Rectal smooth muscle tissue (tissue), 1 donor: ENCODE data around the gene CDK5RAP2.

Experiments used
- H3K27ac ChIP-seq: one replicate; pipeline ENCODE4 v1.7.0; 2013; ENCODE audit warnings: low read depth, low read length, inconsistent platforms
- H3K27me3 ChIP-seq: one replicate; pipeline ENCODE4 v1.7.0; 2013; ENCODE audit warnings: low read length; ENCODE audit not compliant: control insufficient read depth, insufficient read depth
- H3K36me3 ChIP-seq: one replicate; pipeline ENCODE4 v1.7.0; 2013; ENCODE audit warnings: low read length; ENCODE audit not compliant: control insufficient read depth, insufficient read depth
- H3K4me1 ChIP-seq: one replicate; pipeline ENCODE4 v1.7.0; 2013; ENCODE audit warnings: low read length; ENCODE audit not compliant: control insufficient read depth, insufficient read depth
- H3K4me3 ChIP-seq: one replicate; pipeline ENCODE4 v1.7.0; 2013; ENCODE audit warnings: low read length
- H3K9ac ChIP-seq: one replicate; pipeline ENCODE4 v1.7.0; 2013; ENCODE audit warnings: low read length

The CDK5RAP2 gene

DNA sequence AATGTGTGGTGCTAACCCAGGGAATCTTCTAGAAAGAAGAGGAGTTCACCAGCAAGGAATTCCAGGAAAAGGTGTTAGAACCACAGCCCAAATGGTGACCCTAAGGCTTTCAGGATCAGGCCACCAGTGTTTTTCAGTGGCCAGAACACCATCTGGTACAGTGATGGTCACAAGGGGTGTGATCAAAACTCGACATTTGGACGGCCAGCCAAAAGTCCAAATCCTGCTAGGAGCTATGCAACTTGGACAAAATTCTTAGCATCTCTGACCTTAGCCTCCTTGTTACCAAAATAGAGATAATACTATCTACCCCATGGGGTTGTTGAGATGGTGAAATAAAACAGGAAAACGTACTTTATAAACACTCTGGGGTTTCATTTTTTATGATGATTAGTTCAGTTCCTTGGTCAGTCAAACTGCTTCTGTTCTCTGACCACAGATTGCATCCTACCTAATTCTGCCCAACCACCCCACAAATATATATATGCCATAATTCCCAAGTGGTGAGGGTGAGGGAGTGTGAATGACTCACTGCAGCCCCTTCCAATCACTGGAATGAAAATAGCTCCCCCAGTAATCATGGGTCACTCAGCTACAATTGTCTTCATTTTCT is 210.3 kb downstream of the CDK5RAP2 start:
- no peaks in the 10 kb centered on the region for H3K27me3 ChIP-seq
- H3K27ac ChIP-seq, result no peak overlapping the region
- H3K4me1 ChIP-seq, result no peaks in the 10 kb centered on the region
- no peaks in the 10 kb centered on the region for H3K36me3 ChIP-seq
- no peak overlapping the region for H3K4me3 ChIP-seq
- no peak overlapping the region for H3K9ac ChIP-seq

DNA sequence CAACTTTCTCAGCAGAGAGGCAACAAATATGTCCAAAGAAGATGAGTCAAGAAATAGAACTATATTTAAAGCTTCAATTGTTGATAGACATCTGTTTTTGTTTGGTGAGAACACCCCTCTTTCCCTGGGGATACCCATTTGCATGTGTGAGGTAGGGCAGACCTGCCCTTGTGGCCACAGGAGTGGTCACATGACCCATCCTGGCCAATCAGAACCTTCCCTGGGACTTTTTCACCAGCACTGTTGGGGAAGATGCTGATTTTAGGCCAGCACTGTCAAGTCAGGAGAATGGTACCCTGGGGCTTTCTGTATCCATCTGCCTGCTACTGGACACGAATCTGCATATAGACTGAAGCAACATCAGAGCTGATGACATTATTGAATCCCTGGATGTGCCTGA is 211.2 kb downstream of the CDK5RAP2 start:
- Histone ChIP-seq H3K36me3 (no peaks in the 10 kb centered on the region), H3K4me3 (no peak overlapping the region), H3K27ac (no peak overlapping the region), H3K9ac (no peak overlapping the region), H3K4me1 (no peaks in the 10 kb centered on the region), H3K27me3 (no peaks in the 10 kb centered on the region)

DNA sequence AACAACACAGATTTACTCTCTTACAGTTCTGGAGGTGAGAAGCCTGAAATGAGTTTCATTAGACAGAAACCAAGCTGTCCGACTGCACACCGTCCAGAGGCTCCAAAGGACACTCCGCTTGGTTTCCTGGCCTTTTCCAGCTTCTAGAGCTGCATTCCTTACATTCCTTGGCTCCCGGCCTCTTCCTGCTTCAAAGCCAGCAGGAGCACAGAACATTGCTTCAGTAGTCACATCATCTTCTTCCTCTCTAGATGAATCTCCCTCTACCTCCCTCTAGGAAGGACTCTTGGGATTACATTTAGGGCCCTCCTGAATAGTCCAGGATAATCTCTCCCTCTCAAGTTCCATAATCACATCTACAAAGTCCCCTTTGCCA is 213.3 kb downstream of the CDK5RAP2 start:
- no peaks in the 10 kb centered on the region for H3K27me3 ChIP-seq
- no peaks in the 10 kb centered on the region for H3K36me3 ChIP-seq
- H3K4me3 ChIP-seq, result no peak overlapping the region
- no peaks in the 10 kb centered on the region for H3K4me1 ChIP-seq
- H3K9ac ChIP-seq, result no peak overlapping the region
- H3K27ac ChIP-seq, result no peak overlapping the region

DNA sequence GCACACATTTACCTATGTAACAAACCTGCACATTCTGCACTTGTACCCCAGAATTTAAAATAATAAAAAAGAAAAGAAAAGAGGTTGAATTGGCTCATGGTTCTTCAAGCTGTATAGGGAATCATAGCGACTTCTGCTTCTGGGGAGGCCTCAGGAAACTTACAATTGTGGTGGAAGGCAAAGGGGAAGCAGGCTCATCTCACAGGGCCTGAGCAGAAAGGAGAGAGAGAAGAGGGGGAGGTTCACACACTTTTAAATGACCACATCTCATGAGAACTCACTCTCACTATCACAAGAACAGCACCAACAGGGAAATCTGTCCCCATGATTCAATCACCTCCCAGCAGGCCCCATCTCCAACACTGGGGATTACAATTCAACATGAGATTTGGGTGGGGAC is 214.6 kb downstream of the CDK5RAP2 start:
- H3K4me3 ChIP-seq, result no peak overlapping the region
- no peak overlapping the region for H3K9ac ChIP-seq
- H3K27me3 ChIP-seq, result no peaks in the 10 kb centered on the region
- H3K36me3 ChIP-seq, result no peaks in the 10 kb centered on the region
- H3K27ac ChIP-seq, result no peak overlapping the region
- no peaks in the 10 kb centered on the region for H3K4me1 ChIP-seq

DNA sequence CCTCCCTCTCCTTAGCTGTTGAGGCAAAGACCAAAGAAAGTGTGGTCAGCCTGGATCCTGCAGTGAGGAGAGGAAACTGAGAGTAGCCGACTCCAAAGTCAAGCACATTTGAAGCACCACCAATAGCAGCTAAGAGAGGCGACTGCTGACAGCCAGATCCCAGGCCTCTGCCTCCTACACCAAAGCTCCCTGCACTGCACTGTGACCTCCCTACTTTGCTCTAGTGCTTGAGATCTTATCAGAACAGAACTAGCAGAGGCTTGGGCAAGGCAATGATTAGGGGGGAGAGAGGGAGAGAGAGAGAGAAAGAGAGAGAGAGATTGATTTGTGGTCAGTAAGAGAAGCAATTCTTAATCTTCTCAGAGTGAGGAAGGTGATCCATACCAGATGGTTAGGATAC is 216.3 kb downstream of the CDK5RAP2 start:
- no peak overlapping the region for H3K9ac ChIP-seq
- H3K36me3 ChIP-seq, result no peaks in the 10 kb centered on the region
- no peaks in the 10 kb centered on the region for H3K27me3 ChIP-seq
- H3K4me1 ChIP-seq, result no peaks in the 10 kb centered on the region
- no peak overlapping the region for H3K4me3 ChIP-seq
- no peak overlapping the region for H3K27ac ChIP-seq

DNA sequence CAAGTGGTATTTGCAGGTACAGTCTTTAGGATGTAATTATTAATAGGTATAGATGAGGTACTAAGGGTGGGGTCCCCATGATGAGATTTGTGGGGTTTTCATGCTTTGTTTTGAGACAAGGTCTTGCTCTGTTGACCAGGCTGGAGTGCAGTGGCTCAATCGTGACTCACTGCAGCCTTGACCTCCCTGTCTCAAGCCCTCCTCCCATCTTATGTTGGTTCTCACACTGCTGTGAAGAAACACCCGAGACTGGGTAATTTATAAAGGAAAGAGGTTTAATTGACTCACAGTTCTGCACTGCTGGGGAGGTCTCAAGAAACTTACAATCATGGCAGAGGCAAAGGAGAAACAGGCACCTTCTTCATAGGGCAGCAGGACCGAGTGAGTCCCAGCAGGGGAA is 217.5 kb downstream of the CDK5RAP2 start:
- no peaks in the 10 kb centered on the region for H3K4me1 ChIP-seq
- H3K27me3 ChIP-seq, result no peaks in the 10 kb centered on the region
- no peak overlapping the region for H3K4me3 ChIP-seq
- H3K9ac ChIP-seq, result no peak overlapping the region
- H3K36me3 ChIP-seq, result no peaks in the 10 kb centered on the region
- H3K27ac ChIP-seq, result no peak overlapping the region

DNA sequence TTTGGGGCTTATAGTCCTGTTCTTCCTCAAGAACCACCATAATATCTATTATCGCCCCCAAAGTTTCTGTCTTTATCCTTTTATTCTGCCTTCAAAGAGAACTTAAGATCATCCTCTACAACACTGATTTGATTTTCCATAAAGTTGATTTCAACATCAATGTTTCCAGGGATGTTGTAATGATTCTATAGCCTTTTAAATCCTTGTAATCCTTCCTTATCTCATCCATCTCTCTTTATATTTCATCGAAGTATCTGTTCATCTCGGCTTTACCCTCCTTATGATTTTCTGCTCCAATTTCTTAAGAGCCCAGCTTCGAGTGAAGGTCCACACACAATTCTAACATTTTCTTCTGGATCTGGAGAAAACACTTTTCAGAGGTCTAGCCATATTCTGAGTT is 218.4 kb downstream of the CDK5RAP2 start:
- Histone ChIP-seq H3K36me3 (no peaks in the 10 kb centered on the region), H3K27ac (no peak overlapping the region), H3K4me3 (no peak overlapping the region), H3K27me3 (no peaks in the 10 kb centered on the region), H3K4me1 (no peaks in the 10 kb centered on the region), H3K9ac (no peak overlapping the region)

DNA sequence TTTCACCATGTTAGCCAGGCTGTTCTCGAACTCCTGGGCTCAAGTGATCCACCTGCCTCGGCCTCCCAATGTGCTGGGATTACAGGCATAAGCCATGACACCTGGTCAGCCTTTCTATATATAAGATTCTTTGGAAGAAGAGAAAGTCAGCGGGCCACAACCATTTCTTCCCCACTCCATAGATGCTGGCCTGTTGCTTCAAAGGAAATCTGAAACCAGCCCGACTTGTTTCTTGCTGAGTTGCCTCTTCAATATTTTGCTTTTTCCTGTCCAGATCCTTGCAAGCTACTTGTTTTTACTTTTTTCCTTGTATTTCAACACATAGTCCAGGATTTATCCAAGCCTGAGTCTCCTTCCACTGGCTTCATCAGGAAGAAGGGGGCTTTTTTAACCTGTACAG is 219.5 kb downstream of the CDK5RAP2 start:
- no peak overlapping the region for H3K4me3 ChIP-seq
- no peak overlapping the region for H3K27ac ChIP-seq
- no peaks in the 10 kb centered on the region for H3K4me1 ChIP-seq
- no peaks in the 10 kb centered on the region for H3K27me3 ChIP-seq
- no peak overlapping the region for H3K9ac ChIP-seq
- no peaks in the 10 kb centered on the region for H3K36me3 ChIP-seq

DNA sequence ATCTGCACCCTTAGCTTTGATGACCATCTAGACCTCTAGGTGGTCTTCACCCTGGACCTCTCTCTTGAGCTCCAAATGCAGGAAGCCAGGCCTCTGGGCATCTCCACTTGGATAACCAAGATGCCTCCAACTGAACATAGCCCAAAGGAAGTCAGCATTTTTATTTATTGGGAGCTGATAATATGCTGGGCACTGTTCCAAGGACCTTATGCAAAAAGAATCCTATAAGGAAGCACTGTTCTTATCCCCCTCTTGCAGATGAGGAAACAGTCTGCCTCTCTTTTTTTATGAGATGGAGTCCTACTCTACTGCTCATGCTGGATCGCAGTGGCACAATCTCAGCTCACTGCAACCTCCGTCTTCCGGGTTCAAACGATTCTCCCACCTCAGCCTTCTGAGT is 219.9 kb downstream of the CDK5RAP2 start:
- Histone ChIP-seq H3K36me3 (no peaks in the 10 kb centered on the region), H3K4me3 (no peak overlapping the region), H3K4me1 (no peaks in the 10 kb centered on the region), H3K27me3 (no peaks in the 10 kb centered on the region), H3K9ac (no peak overlapping the region), H3K27ac (no peak overlapping the region)

DNA sequence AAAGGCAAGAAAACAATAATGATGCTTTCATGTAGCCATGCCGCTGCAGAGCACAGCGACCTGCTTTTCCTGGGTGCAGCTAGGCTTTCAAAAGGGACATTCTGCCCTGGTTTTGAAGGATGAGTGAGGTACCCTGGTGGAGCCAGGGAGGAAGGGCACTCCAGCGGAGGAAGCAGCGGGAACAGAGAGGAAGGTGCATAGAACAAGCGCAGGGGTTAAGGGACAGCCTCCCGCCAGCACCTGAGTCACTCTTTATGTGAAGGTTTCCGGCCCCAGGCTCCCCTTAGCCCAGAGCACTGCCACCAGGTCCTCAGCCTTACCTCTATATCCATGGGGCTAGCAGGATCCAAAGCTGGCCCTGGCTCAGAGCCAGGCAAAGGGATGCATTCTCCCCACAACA is 221.1 kb downstream of the CDK5RAP2 start:
- Histone ChIP-seq H3K27ac (no peak overlapping the region), H3K9ac (no peak overlapping the region), H3K27me3 (no peaks in the 10 kb centered on the region), H3K36me3 (no peaks in the 10 kb centered on the region), H3K4me3 (no peak overlapping the region), H3K4me1 (no peaks in the 10 kb centered on the region)

DNA sequence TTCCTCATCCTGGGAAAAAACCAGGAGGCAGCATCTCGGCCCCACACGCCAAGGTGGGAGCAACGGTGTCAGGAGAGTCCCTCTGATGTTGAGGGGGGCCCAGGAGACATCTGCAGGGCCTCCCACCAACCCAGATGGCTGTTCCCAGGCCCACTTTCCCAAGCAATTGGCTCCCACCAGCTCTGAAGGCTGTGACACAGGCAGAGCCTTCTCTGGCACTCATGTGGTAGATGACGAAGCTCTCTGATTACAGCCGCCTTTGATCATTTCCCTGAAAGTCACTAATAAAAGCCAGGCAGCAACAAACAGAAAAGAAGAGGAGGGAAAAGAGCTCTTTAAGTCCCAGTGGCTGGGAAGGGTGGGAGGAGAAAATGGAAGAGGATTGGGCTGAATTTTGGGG is 226.5 kb downstream of the CDK5RAP2 start:
- Histone ChIP-seq H3K27ac (no peak overlapping the region), H3K36me3 (no peaks in the 10 kb centered on the region), H3K9ac (no peak overlapping the region), H3K27me3 (peaks cover 3% of the 10 kb centered on the region), H3K4me1 (no peaks in the 10 kb centered on the region), H3K4me3 (no peak overlapping the region)

DNA sequence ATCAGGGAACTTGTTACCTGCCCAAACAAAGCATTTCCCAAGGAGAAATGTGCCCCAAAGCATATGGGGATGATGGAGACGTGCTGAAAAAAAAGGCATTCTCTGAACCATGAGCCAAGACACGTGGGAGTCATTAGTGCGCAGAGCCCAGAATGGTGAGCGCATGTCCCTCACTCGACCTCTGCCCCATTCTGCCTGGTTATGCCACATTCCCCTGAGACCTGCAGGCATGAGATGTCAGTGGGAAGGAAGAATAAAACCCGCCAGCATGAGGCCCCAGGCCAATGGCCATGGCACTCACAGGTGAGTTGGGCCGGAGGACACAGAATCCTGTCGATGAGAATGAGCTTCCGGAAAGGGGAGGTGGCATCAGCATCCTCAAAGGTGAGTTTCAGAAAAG is 228.9 kb downstream of the CDK5RAP2 start:
- H3K27me3 ChIP-seq, result peaks cover 3% of the 10 kb centered on the region
- H3K27ac ChIP-seq, result no peak overlapping the region
- no peaks in the 10 kb centered on the region for H3K4me1 ChIP-seq
- H3K36me3 ChIP-seq, result no peaks in the 10 kb centered on the region
- no peak overlapping the region for H3K4me3 ChIP-seq
- H3K9ac ChIP-seq, result no peak overlapping the region

DNA sequence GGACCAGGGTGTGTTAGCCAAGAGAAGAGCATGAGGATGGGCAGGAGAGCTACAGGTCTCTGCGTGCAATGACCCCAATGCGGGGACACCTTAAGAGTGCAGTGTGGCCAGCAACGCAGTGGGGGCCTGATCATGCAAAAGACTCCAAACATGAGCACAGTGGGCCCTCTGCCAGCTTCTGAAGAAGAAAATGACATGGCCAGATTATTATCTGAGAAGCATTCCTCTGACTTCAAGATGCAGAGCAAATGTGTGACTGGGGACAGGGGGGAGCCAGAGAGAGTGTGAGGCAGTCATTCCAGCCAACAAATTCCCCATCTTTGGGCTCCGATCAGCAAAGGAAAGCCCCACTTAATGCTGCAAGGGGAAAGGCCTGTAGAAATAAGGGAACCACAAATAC is 229.4 kb downstream of the CDK5RAP2 start:
- no peak overlapping the region for H3K9ac ChIP-seq
- no peaks in the 10 kb centered on the region for H3K4me1 ChIP-seq
- peaks cover 3% of the 10 kb centered on the region for H3K27me3 ChIP-seq
- H3K4me3 ChIP-seq, result no peak overlapping the region
- no peak overlapping the region for H3K27ac ChIP-seq
- H3K36me3 ChIP-seq, result no peaks in the 10 kb centered on the region
